GM18870 (cell line): ENCODE results near the gene KRTAP10-4.
"Not testable (repeated sequence)": the region's sequence is repeated elsewhere in the genome, so short reads cannot be mapped to it uniquely, and the experiment has no call there.

Source experiments
- ATAC-seq: cut with Tn5 transposase; IDR thresholded peaks from one replicate; pipeline ENCODE4 v1.9.1; 2021; ENCODE audit warnings: moderate library complexity; ENCODE audit not compliant: unreplicated experiment

Gene KRTAP10-4

GRCh38 chr21:44557491-44558328, 15.8 kb upstream of the KRTAP10-4 start:
- no peak for ATAC-seq

DNA sequence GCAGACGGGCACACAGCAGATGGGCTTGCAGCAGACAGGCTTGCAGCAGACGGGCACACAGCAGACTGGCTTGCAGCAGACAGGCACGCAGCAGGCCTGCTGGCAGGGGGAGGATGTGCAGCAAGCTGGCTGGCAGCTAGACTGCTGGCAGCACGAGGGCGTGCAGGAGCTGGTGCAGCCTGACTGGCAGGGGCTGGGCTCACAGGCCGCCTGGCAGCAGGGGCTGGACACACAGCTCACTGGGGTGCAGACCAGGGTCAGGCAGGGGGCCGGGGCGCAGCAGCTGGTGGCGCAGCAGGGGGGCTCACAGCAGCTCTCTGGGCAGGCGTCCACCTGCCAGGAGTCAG, 15.2 kb upstream of the KRTAP10-4 start:
- ATAC-seq: not testable (repeated sequence)

- no peak for ATAC-seq
Measured at GRCh38 chr21:44558695-44559094, 14.8 kb upstream of the KRTAP10-4 start, which contains the start of gene KRTAP10-3. TSS of gene KRTAP10-3 (minus strand) at chr21:44558795. CDS start at chr21:44558715, 80 bp downstream.

- ATAC-seq: no peak
Measured at GRCh38 chr21:44564099-44564498, 9.4 kb upstream of the KRTAP10-4 start.

- no peak for ATAC-seq
Measured at GRCh38 chr21:44564886-44565598, 8.5 kb upstream of the KRTAP10-4 start.

- ATAC-seq: no peak
Measured at GRCh38 chr21:44566403-44566802, 7.1 kb upstream of the KRTAP10-4 start.

DNA sequence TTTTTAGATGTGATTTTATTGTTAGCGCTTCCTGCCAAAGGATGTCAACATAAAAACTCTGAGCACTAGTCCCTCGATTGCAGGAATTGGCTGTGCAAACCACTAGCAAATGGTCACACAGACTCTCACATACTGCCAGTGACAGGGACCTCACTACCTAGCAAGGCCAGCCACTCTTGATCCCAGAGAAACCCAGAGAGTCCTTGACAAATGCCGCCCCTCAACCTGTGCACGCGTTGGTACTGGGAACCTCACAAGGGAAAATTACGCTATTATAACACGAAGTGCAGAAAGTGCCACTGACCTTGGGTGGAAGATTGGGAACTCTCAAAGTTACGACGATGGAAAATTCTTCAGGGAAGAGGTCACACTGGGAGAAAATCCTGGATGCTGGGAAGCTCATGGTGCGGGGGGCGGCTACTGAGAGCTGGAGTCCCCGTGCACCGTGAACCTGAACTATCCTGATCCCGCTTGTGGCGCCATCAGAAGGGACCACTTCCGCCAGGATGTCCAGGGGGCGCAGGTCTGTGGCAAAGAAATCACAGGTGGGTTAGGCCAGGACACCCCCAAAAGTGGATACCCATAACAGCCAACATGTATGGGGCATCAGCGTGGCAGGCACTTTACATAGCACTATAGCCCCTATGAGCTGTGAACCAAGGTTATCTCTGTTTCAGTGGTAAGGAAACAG, 5.9 kb upstream of the KRTAP10-4 start:
- no peak for ATAC-seq

GRCh38 chr21:44568261-44568660, 5.3 kb upstream of the KRTAP10-4 start:
- ATAC-seq: no peak

GRCh38 chr21:44568667-44569556, 4.6 kb upstream of the KRTAP10-4 start:
- no peak for ATAC-seq

GRCh38 chr21:44569861-44570517, 3.5 kb upstream of the KRTAP10-4 start:
- ATAC-seq: no peak

DNA sequence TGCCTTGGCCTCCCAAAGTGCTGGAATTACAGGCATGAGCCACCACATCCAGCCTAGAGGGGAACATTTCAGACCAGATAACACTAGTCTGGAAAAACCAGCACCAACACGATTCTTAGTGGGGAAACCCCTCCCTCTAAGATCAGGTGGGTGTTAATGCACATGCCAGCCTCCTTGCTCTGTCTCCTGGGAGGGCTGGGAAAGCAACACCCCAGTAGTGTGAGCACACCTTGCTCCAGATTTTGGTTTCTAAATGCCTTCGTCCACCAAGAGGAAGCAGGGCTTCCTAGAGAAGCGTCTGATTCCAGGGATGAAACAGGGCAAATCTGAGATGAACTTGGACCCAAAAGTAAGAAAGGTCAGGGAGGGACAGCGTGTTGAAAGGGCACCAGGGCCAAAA, 2.2 kb upstream of the KRTAP10-4 start:
- no peak for ATAC-seq

DNA sequence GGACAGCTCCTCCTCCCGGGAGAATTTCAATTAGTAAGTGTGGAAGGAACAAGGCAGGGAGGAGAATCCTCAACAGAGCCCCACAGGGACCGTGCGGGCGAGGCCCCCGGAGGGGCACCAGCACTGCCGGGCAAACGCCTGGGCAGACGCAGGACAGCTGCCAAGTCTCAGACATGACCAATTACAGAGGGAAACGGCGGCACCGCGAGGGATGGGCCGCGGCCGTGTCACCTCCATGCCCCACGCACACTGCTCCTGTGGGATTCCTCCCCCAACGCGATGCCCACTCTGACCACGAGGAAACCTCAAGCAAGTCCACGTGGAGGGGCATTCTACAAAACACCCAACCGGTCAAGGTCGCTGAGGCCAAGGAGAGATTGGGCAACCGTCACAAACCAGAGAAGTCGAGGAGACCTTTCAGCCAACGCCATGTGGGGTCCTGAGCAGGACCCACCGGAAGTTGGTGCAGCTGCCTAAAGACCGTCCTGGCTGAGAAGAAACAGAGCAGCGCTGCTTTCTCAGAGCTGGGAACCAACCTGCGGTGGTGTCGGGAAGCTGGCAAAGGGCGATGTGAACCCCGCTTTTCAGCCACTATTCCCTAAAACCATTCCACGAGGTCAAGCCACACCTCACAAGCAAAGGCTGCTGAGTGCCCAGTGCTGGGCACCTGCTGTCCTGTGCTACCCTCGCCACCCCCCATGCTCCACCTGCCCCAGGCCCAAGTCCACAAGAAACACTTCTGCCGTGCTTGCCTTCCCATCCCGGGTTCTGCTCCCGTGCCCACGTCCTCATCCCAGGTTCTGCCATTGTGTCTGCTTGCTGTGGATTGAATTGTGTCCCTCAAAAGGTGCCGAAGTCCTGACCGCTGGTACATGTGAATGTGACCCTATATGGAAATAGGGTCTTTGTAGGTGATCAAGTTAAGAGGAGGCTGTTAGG, 1.4 kb upstream of the KRTAP10-4 start:
- ATAC-seq: no peak

DNA sequence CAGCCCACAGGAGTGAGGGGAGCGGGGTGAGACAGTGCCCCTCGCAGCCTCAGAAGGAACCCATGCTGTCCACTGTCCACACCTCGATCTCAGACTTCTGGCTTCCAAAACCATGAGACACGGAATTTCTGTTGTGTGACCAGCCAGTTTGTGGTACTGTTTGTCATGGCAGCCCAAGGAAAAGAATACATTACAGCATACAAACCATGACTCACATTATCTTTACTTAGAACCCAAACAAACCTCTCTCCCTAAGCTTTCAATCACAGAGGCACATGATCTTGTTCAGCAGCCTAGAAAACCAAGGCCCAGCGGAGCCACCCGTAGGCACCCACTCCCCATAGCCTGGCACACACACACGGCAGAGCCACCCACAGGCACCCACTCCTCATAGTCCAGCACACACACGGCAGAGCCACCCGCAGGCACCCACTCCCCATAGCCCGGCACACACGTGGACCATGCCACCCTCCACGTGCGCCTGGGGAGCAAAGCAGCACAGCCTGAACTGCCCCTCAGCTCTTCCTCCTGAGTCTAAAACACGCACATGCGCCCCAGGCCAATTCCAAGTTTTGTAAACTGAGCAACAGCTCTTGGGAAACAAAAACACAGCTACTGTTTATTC, 458 bp upstream of the KRTAP10-4 start:
- no peak for ATAC-seq

DNA sequence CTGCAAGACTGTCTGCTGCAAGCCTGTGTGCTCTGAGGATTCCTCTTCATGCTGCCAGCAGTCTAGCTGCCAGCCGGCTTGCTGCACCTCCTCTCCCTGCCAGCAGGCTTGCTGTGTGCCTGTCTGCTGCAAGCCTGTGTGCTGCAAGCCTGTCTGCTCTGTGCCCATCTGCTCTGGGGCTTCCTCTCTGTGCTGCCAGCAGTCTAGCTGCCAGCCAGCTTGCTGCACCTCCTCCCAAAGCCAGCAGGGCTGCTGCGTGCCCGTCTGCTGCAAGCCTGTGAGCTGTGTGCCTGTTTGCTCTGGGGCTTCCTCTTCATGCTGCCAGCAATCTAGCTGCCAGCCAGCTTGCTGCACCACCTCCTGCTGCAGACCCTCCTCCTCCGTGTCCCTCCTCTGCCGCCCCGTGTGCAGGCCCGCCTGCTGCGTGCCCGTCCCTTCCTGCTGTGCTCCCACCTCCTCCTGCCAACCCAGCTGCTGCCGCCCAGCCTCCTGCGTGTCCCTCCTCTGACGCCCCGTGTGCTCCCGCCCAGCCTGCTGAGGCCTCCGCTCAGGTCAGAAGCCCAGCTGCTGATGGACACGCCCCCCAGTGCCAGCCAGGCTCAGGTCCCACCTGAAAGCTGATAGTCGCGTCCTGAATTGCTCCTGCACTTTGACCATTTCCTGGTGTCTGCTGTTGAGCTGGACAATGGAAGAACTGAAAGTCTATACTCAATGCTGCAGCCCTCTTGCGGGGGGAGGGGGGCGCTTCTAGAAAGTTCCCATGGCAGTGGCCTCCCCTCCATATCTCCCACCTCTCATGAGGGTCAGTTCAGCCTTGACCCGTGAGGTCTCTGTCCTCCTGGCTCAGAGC, 1.2 kb downstream of the KRTAP10-4 start:
- no peak for ATAC-seq

DNA sequence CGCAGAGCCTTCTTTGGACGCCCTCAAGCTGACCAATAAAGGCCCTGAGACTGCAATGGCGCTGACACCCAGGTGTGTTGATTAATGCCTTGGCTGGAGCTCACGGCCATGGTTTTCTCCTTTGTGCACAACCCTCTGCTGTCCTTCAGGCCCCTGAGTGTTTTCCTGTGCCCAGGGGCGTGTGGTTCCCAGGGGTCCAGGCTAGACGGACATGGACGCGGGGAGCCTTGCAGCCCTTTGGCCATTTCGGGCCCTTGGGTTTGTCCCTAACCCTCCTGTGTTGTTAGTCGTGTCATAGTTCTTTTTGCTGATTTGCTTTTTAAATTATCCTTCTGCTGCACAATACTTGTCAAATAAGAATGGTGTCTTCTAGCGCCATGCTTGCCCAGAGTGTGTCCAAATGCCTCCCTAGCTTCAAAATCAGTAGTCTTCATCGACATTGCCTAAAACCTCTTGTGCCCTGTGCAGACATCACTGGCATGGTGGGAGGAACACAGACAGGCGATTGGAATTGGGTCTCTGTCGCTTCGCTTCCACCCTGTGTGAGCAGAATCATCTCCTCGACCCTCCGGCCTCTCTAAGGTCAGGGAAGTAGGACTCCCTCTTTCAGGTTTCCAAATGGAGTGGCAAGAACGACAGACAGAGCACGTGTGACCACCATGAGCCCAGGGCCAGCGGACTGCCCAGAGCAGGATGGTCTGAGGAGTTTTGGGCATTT, 1.9 kb downstream of the KRTAP10-4 start:
- ATAC-seq: no peak

GRCh38 chr21:44576025-44576420, 2.5 kb downstream of the KRTAP10-4 start:
- no peak for ATAC-seq
